NT2/D1 (cell line): ENCODE measurements around the gene ASB8.
"Not testable (repeated sequence)": the region's sequence is repeated elsewhere in the genome, so short reads cannot be mapped to it uniquely, and the experiment has no call there.

Source experiments
- DNase-seq: peaks from one replicate; pipeline ENCODE4 v3.0.0-alpha.2; 2011; ENCODE audit warnings: low read depth, low spot score
- H3K27me3 ChIP-seq: 2 replicates; pipeline ENCODE4 v1.6.0; 2011; ENCODE audit warnings: mild to moderate bottlenecking; ENCODE audit not compliant: insufficient read length, insufficient read depth
- H3K36me3 ChIP-seq: 2 replicates; pipeline ENCODE4 v1.6.1; 2011; ENCODE audit warnings: mild to moderate bottlenecking, low read length, mixed read lengths; ENCODE audit not compliant: insufficient read depth, insufficient read length
- H3K4me1 ChIP-seq: 2 replicates; pipeline ENCODE4 v1.5.1; 2011; ENCODE audit not compliant: insufficient read depth, insufficient read length
- H3K4me3 ChIP-seq: 2 replicates; pipeline ENCODE4 v1.5.1; 2011; ENCODE audit warnings: low read depth; ENCODE audit not compliant: insufficient read length
- H3K9ac ChIP-seq: 2 replicates; pipeline ENCODE4 v1.6.0; 2011; ENCODE audit warnings: low read depth; ENCODE audit not compliant: insufficient read length
- H3K9me3 ChIP-seq: 2 replicates; pipeline ENCODE4 v1.5.1; 2011; ENCODE audit warnings: mild to moderate bottlenecking, low read length; ENCODE audit not compliant: insufficient read depth
- SUZ12 ChIP-seq: IDR thresholded peaks from 2 replicates; pipeline ENCODE4 v1.6.1; 2011; ENCODE audit not compliant: insufficient read length, insufficient read depth; ENCODE audit errors: extremely low read depth
- YY1 ChIP-seq: IDR thresholded peaks from 2 replicates; pipeline ENCODE4 v1.6.1; 2011; ENCODE audit not compliant: insufficient read length, insufficient read depth
- ZNF274 ChIP-seq: IDR thresholded peaks from 2 replicates; pipeline ENCODE4 v1.6.1; 2011; ENCODE audit warnings: mild to moderate bottlenecking, low read depth, low read length

The ASB8 gene

DNA sequence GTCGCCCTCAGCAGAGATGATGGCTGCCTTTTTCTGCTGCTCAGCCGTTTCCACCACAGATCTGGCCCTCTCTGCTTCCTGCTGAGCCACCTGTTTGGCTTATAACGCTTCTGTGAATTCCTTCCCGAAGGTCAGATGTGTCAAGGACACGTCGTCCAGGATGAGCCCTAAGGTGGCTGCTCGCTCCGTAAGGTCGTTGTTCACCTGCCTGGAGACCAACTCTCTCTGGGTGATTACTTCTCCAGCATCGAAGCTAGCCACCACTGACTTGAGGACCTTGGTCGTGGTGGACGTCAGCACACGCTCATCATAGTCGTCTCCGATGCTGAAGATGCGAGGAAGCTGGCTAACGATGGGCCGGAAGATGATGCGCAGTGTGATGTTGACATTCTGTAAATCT lies 11.7 kb upstream of the ASB8 start:
- no peaks in the 10 kb centered on the region for H3K36me3 ChIP-seq
- no peak overlapping the region for H3K9ac ChIP-seq
- DNase-seq, result no peak
- TF ChIP-seq YY1 (no peak), ZNF274 (no peak), SUZ12 (no peak)
- H3K27me3 ChIP-seq, result no peaks in the 10 kb centered on the region
- no peaks in the 10 kb centered on the region for H3K9me3 ChIP-seq
- no peaks in the 10 kb centered on the region for H3K4me1 ChIP-seq
- H3K4me3 ChIP-seq, result no peak overlapping the region

DNA sequence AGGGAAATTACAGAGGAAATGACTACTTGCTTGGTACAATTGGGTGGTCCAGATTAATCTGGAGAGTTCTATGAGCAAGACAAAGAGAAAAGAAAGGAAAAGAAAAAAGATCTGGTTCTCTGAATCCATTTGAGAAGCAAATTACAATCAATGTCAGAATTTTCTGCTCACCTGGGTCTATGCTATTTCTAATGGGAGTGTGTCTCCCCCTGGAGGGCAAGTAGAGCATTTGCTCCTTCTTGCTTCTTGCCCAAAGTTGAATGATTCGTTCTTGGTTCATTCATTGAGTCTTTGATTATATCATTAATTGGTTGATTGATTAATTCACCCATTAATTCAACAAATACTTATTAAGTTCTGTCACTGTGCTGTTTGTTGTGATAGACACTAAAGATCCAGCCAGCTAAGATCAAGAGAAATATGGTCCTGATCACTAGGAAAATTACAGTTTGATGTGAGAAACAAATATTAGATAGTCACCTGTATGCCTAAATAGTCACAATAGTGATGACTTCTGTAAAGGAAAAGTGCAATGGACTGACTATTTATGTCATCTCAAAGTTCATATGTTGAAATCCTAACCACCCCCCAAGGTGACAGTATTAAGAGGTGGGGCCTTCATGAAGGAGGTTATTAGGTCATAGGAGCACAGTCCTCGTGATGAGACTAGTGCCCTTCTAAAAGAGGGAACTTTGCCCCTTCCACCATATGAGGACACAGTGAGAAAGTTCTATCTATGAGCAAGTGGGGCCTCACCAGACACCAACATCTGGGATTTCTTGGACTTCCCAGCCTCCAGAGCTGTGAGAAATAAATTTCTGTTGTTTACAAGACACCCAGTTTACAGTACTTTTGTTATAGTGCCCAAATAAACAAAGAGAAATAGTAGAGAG lies 8.0 kb upstream of the ASB8 start:
- Histone ChIP-seq H3K4me1 (no peaks in the 10 kb centered on the region), H3K27me3 (no peaks in the 10 kb centered on the region), H3K9me3 (no peaks in the 10 kb centered on the region), H3K4me3 (no peak overlapping the region), H3K36me3 (no peaks in the 10 kb centered on the region), H3K9ac (no peak overlapping the region)
- TF ChIP-seq ZNF274 (no peak), YY1 (no peak), SUZ12 (no peak)
- peak; percentile 52 for DNase-seq

DNA sequence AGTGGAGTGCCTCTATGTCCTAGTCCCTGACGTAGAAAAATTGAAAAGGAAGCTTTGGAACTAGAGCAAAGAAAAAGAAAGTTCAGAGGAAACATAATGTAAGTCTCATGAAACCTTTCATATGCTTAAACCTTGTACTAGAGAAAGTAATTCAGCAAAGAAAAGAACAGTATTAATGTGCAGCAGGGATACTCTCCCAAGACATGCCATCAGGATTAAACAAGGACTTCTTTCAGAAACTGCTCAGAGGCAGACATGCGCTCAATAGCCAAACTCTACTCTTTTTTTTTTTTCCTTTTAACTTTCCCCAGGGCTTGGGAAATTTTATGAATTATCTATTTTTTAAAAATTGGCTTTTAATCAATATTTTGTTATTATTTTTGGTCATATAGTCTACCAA lies 7.1 kb upstream of the ASB8 start:
- Histone ChIP-seq H3K4me1 (no peaks in the 10 kb centered on the region), H3K27me3 (no peaks in the 10 kb centered on the region), H3K36me3 (no peaks in the 10 kb centered on the region), H3K9me3 (no peaks in the 10 kb centered on the region), H3K4me3 (no peak overlapping the region), H3K9ac (no peak overlapping the region)
- TF ChIP-seq SUZ12 (no peak), YY1 (no peak)
- no peak for DNase-seq

- no peak for DNase-seq
- H3K9ac ChIP-seq, result no peak overlapping the region
- no peaks in the 10 kb centered on the region for H3K9me3 ChIP-seq
- H3K4me1 ChIP-seq, result no peaks in the 10 kb centered on the region
- no peaks in the 10 kb centered on the region for H3K27me3 ChIP-seq
- H3K36me3 ChIP-seq, result no peaks in the 10 kb centered on the region
- H3K4me3 ChIP-seq, result no peak overlapping the region
- TF ChIP-seq YY1 (no peak), ZNF274 (no peak), SUZ12 (no peak)
These were observed 5.9 kb upstream of the ASB8 start for GRCh38 chr12:48163150-48163747.

DNA sequence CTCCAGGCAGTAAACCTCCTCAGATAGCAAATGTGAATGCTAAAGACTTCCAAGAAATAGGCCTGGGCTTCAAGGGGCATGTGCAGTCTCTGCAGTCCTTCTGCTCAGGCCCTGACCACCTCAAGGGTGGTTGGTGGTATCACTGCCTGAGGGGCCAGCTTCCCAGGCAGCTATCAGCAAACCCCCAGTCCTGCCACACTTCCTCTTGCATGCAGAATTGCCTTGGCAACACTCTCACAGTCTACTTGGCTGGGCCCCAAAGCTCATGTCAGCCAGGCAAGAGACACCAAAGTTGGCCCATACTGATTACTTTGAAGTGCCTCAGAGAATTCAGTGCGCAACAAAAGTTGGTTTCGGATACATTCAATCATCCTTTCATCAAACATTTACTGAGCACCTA lies 3.5 kb upstream of the ASB8 start:
- H3K4me1 ChIP-seq, result peaks cover 3% of the 10 kb centered on the region
- H3K9me3 ChIP-seq, result no peaks in the 10 kb centered on the region
- H3K27me3 ChIP-seq, result no peaks in the 10 kb centered on the region
- H3K36me3 ChIP-seq, result no peaks in the 10 kb centered on the region
- DNase-seq, result no peak
- no peak overlapping the region for H3K4me3 ChIP-seq
- TF ChIP-seq YY1, result no peak
- no peak for TF ChIP-seq ZNF274
- no peak for TF ChIP-seq SUZ12
- H3K9ac ChIP-seq, result no peak overlapping the region

DNA sequence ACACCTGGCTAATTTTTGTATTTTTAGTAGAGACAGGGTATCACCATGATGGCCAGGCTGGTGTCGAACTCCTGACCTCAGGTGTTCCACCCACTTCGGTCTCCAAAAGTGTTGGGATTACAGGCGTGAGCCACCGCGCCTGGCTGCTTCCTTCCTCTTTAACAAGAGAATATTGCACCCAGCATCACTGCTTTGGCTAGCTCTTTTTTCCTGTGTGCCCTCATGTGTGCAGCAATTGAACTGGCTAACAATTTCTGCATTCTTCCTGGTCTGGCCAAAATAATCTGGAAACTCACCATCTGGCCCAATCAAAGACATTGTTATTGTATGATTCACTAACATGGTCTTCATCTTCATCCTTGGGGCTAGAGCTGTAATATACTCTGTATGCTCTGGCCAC lies 2.7 kb upstream of the ASB8 start:
- no peak for TF ChIP-seq ZNF274
- TF ChIP-seq SUZ12, result no peak
- TF ChIP-seq YY1, result no peak
- H3K4me3 ChIP-seq, result no peak overlapping the region
- no peaks in the 10 kb centered on the region for H3K27me3 ChIP-seq
- no peaks in the 10 kb centered on the region for H3K9me3 ChIP-seq
- no peak for DNase-seq
- H3K9ac ChIP-seq, result no peak overlapping the region
- no peaks in the 10 kb centered on the region for H3K36me3 ChIP-seq
- H3K4me1 ChIP-seq, result peaks cover 3% of the 10 kb centered on the region

DNA sequence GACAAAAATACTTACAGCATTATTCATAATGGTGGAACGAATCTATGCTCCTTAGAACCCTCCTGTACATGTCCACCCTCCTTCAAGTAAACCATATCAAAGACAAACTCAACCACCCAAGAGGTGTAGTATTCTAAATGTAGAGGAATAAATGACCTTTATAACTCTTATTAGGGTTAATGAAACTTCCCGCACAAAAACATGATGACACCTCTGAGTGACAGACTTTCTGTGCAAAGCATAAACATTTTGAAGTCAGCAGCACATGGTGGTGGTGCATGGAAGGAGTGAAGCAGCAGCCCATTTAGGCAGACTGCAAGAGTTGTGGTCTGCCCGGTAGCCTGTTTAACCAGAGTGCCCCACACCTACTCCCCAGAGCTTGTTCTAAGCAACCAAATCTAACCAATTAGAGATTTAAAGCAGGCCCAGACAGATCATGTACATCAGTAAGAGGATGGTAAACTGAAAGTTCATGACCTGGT lies 615 bp upstream of the ASB8 start:
- no peak for DNase-seq
- TF ChIP-seq YY1 (no peak), SUZ12 (no peak)
- peak overlapping the region; percentile 80 for H3K9ac ChIP-seq
- H3K36me3 ChIP-seq, result peaks cover 2% of the 10 kb centered on the region
- H3K27me3 ChIP-seq, result no peaks in the 10 kb centered on the region
- no peaks in the 10 kb centered on the region for H3K9me3 ChIP-seq
- H3K4me1 ChIP-seq, result peaks cover 3% of the 10 kb centered on the region
- H3K4me3 ChIP-seq, result peak overlapping the region; percentile 94

DNA sequence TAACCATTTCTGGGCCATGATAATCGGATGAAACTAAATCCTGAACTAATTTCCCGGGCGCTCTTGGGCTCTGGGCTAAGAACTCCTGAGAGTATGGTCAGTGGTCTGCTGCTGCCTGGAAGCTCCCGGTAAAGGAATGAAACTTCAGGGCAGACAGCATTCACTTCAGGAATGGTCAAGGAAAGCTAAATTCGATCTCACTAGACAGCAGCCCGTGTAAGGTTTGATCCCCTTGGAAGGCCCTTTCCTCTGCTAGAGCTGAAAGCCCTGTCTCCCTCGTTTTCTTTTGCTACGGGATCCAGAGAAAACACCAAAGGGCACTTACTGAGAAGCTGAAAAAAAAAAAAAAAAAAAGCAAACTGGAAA lies 680 bp downstream of the ASB8 start:
- no peak for DNase-seq
- peak overlapping the region; percentile 83 for H3K9ac ChIP-seq
- peak overlapping the region; percentile 94 for H3K4me3 ChIP-seq
- peaks cover 3% of the 10 kb centered on the region for H3K36me3 ChIP-seq
- no peaks in the 10 kb centered on the region for H3K9me3 ChIP-seq
- H3K27me3 ChIP-seq, result no peaks in the 10 kb centered on the region
- peaks cover 3% of the 10 kb centered on the region for H3K4me1 ChIP-seq
- TF ChIP-seq ZNF274 (no peak), SUZ12 (no peak), YY1 (no peak)

GRCh38 chr12:48155786-48156185 lies 1.5 kb downstream of the ASB8 start:
- not testable (repeated sequence) for H3K4me3 ChIP-seq, H3K27me3 ChIP-seq, H3K9ac ChIP-seq, DNase-seq, H3K9me3 ChIP-seq, H3K4me1 ChIP-seq
- peaks cover 11% of the 10 kb centered on the region for H3K36me3 ChIP-seq
